Neuron (in vitro differentiated cells): Measurements from ENCODE around the gene PCMT1.

Experiments used
- H2AFZ ChIP-seq: one replicate; pipeline ENCODE4 v1.6.1; 2013; ENCODE audit warnings: low read depth, mild to moderate bottlenecking, inconsistent platforms, low read length, moderate library complexity
- H3K27me3 ChIP-seq: one replicate; pipeline ENCODE4 v1.6.1; 2013; ENCODE audit warnings: low read length; ENCODE audit not compliant: insufficient read depth
- H3K36me3 ChIP-seq: one replicate; pipeline ENCODE4 v1.6.1; 2013; ENCODE audit warnings: low read length; ENCODE audit not compliant: insufficient read depth
- H3K4me1 ChIP-seq: one replicate; pipeline ENCODE4 v1.6.1; 2013; ENCODE audit warnings: low read length; ENCODE audit not compliant: insufficient read depth
- H3K4me3 ChIP-seq: 2 replicates; pipeline ENCODE4 v1.5.1; 2013; ENCODE audit warnings: mild to moderate bottlenecking, low read length, moderate library complexity
- H3K9me3 ChIP-seq: one replicate; pipeline ENCODE4 v1.6.1; 2013; ENCODE audit warnings: low read length

Gene PCMT1

DNA sequence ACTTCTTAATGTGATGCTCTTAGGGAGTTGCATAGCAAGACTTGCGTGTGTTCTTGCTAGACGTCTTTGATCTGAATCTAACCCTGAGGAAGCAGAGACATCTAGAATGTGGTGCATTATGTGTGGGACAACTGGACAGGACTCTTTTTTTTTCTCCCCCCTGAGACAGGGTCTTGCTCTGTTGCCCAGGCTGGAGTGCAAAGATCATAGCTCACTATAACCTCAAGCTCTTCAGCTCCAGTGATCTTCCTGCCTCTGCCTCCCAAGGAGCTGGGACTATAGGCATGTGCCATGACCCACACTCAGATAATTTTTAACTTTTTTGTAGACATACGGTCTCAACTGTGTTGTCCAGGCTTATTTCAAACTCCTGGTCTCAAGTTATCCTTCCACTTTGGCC lies 34.0 kb downstream of the PCMT1 start:
- Histone ChIP-seq H3K9me3 (peaks cover 3% of the 10 kb centered on the region), H2AFZ (no peak overlapping the region), H3K36me3 (peaks cover 14% of the 10 kb centered on the region), H3K27me3 (no peaks in the 10 kb centered on the region), H3K4me3 (no peak overlapping the region), H3K4me1 (no peaks in the 10 kb centered on the region)

DNA sequence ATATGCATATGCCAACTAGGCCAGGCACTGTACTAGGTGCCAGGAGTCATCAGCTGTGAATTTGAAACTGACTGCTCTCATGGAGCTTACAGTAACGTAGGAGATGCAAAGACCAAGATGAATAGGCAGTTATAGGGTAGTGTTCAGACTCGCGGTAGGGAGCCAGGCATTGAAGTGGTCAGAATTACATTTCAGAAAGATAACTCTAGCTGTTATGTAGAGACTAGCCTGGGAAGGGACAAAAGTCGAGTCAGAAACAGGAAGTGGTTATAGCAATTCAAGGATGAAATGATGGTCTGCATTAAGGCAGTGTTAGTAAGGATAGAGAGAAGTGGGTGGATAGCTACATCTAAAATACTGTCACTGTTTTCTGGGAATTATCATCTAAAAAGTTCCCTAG lies 56.6 kb downstream of the PCMT1 start:
- Histone ChIP-seq H3K4me1 (no peaks in the 10 kb centered on the region), H3K36me3 (peaks cover 25% of the 10 kb centered on the region), H3K27me3 (no peaks in the 10 kb centered on the region), H3K4me3 (no peak overlapping the region), H2AFZ (no peak overlapping the region), H3K9me3 (no peaks in the 10 kb centered on the region)

DNA sequence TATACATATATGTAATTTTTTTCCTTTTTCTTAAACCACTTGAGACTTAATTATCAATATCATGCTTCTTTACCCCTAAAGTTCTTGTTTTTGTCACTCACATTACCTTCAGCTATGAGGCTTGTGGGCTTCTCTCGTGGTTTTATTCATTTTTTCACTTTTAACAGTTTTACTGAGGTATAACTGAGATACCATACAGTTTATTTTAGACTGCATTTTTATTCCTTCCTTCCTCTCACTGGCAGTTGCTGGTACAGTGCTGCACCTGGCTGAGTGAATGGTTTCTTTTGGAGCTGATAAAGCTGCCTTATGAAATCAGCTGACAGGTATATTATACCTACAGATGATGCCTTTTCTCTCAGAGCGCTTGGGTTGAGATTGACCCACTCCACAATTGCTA lies 60.3 kb downstream of the PCMT1 start:
- Histone ChIP-seq H2AFZ (no peak overlapping the region), H3K9me3 (no peaks in the 10 kb centered on the region), H3K4me1 (no peaks in the 10 kb centered on the region), H3K27me3 (no peaks in the 10 kb centered on the region), H3K4me3 (no peak overlapping the region), H3K36me3 (peaks cover 18% of the 10 kb centered on the region)

DNA sequence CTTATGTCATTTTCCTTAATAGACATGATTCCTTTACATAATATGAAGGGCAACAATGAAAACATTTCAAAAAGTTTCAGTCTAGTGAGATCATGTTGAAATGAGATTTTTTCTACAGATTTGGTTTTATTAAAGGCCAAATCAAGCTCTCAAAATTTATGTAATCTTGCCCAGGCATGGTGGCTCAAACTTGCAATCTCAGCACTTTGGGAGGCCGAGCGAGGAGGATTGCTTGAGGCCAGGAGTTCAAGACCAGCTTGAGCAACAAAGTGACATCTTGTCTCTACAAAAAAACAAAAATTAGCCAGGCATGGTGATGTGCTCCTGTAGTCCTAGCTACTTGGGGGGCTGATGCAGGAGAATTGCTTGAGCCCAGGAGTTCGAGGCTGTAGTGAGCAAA lies 63.8 kb downstream of the PCMT1 start:
- Histone ChIP-seq H3K4me3 (no peak overlapping the region), H3K4me1 (no peaks in the 10 kb centered on the region), H3K27me3 (no peaks in the 10 kb centered on the region), H2AFZ (no peak overlapping the region), H3K36me3 (peaks cover 13% of the 10 kb centered on the region), H3K9me3 (no peaks in the 10 kb centered on the region)

DNA sequence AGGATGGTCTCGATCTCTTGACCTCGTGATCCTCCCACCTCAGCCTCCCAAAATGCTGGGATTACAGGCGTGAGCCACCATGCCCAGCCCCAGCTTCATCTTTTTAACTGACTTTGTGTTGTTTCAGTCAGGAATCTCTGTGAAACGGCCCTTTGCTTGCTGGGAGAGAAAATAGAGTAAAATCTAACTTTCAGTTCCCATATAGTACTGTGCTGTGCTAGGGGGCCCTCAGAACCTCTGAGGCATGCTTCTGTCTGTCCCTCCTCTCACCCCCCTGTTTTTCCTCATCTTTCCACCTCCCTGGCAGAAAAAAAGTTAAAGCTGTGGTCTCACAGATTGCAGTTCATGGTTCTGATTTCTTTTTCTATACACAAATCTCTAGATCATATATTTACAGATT lies 66.2 kb downstream of the PCMT1 start:
- Histone ChIP-seq H3K4me3 (no peak overlapping the region), H3K9me3 (no peaks in the 10 kb centered on the region), H3K27me3 (no peaks in the 10 kb centered on the region), H2AFZ (no peak overlapping the region), H3K36me3 (peaks cover 12% of the 10 kb centered on the region), H3K4me1 (no peaks in the 10 kb centered on the region)

- H3K27me3 ChIP-seq = no peaks in the 10 kb centered on the region
- no peak overlapping the region for H3K4me3 ChIP-seq
- H3K36me3 ChIP-seq = peaks cover 25% of the 10 kb centered on the region
- H3K4me1 ChIP-seq = no peaks in the 10 kb centered on the region
- no peaks in the 10 kb centered on the region for H3K9me3 ChIP-seq
- no peak overlapping the region for H2AFZ ChIP-seq
Measured at GRCh38 chr6:149820506-149820905, 71.0 kb downstream of the PCMT1 start.

DNA sequence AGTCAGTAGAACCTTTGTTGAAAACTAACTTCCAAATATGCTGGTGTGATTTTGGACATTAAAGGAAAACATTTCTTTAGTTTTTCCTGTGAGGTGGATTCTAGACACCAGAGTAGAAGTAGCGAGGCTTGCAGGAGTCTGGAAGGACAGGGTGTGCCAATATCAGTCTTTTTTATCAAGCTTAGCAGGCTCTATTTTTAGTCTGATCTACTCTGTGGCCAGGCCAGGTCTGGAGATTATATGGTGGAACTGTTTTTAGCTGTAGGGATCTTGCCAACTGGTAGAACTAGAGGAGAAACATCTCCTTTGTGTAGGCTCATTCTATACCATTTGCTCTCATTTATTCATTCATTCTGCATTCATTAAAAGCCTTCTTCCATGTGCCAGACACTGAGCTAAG lies 72.0 kb downstream of the PCMT1 start:
- Histone ChIP-seq H3K4me1 (no peaks in the 10 kb centered on the region), H2AFZ (no peak overlapping the region), H3K27me3 (no peaks in the 10 kb centered on the region), H3K9me3 (no peaks in the 10 kb centered on the region), H3K4me3 (no peak overlapping the region), H3K36me3 (peaks cover 32% of the 10 kb centered on the region)

DNA sequence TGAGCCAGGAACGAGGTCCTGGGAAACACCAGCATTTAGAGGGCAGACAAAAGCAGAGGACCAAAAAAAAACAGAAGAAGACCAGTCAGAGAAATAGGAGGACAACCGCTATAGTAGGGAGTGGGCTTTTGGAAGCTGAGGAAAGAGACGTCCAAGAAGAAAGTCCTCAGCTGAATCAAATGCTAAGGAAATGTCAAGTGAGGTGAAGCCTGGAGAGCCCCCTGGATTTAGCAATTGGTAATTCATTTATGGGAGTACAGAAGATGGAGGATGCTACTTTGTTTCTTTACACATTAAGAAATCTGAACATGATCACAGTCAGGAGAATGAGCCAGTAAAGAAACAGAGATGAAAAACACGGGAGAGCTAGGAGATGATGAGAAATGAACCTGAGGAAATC lies 73.5 kb downstream of the PCMT1 start:
- Histone ChIP-seq H3K27me3 (no peaks in the 10 kb centered on the region), H3K9me3 (no peaks in the 10 kb centered on the region), H3K4me1 (no peaks in the 10 kb centered on the region), H3K4me3 (no peak overlapping the region), H3K36me3 (peaks cover 34% of the 10 kb centered on the region), H2AFZ (no peak overlapping the region)

DNA sequence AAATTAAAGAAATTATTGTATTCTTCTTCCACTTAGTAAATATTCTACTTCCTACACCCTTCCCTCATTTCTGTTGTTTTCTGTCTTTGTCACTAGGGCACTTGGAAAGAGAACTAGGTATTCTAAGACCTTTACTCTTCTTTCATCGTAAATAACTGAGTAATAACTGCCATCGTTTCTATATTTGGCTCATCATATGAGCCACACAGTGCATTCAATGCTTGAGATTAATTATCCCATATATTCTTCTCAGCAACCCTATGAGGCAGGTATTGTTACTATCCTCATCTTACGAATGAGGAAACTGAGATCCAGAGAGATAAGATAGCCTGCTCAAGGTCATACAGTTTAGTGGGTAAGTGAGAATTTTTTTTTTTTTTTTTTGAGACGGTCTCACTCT lies 75.8 kb downstream of the PCMT1 start:
- Histone ChIP-seq H3K9me3 (no peaks in the 10 kb centered on the region), H3K4me1 (no peaks in the 10 kb centered on the region), H3K36me3 (peaks cover 37% of the 10 kb centered on the region), H2AFZ (no peak overlapping the region), H3K4me3 (no peak overlapping the region), H3K27me3 (no peaks in the 10 kb centered on the region)

DNA sequence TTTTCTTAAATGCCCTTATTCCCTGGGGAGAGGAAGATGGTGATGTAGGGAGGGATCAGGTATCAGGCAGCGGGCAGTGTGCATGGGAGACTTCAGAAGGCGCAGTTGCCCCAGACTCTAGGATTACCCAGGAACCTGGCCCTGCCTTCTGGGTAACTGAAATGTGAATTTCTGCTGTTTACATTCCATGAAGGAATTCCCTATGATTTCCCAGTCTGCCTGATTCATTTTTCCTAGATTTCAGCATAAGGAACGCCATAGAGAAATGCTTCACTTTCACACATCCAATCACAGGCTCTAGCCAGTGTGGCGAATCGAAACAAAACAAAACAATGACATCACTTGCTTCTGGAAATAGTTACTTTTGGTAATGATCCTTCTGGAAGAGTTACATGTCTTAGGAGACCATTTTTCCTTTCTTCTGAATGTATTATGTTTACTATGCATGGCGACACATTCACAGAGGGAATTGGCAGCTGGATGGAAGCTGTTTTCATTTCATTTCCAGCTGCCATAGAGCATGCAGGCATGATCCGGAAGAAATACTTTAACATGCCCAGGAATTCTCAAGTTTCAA lies 81.3 kb downstream of the PCMT1 start:
- H3K4me3 ChIP-seq = no peak overlapping the region
- no peak overlapping the region for H2AFZ ChIP-seq
- H3K4me1 ChIP-seq = no peaks in the 10 kb centered on the region
- H3K27me3 ChIP-seq = no peaks in the 10 kb centered on the region
- peaks cover 19% of the 10 kb centered on the region for H3K36me3 ChIP-seq
- H3K9me3 ChIP-seq = peaks cover 1% of the 10 kb centered on the region

- H2AFZ ChIP-seq = no peak overlapping the region
- H3K27me3 ChIP-seq = no peaks in the 10 kb centered on the region
- no peak overlapping the region for H3K4me3 ChIP-seq
- H3K4me1 ChIP-seq = no peaks in the 10 kb centered on the region
- H3K36me3 ChIP-seq = peaks cover 19% of the 10 kb centered on the region
- peaks cover 1% of the 10 kb centered on the region for H3K9me3 ChIP-seq
Measured at GRCh38 chr6:149831308-149831820, 81.8 kb downstream of the PCMT1 start.

DNA sequence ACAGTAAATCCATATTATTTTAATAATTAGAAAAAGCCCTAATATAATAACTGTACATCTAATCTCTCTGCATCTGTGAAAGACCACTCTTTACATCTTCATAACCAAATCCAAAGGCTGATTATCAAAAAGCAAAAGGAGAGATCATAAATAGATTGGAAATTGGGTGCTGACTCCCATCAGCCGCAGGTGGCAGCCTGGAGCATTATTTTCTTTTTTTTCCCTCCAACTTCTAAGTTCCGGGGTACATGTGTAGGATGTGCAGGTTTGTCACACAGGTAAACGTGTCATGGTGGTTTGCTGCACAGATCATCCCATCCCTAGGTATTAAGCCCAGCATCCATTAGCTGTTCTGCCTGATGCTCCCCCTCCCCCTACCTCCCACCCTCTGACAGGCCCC lies 84.1 kb downstream of the PCMT1 start:
- H3K4me1 ChIP-seq = no peaks in the 10 kb centered on the region
- no peak overlapping the region for H2AFZ ChIP-seq
- no peaks in the 10 kb centered on the region for H3K27me3 ChIP-seq
- peaks cover 1% of the 10 kb centered on the region for H3K9me3 ChIP-seq
- H3K36me3 ChIP-seq = peaks cover 22% of the 10 kb centered on the region
- H3K4me3 ChIP-seq = no peak overlapping the region

DNA sequence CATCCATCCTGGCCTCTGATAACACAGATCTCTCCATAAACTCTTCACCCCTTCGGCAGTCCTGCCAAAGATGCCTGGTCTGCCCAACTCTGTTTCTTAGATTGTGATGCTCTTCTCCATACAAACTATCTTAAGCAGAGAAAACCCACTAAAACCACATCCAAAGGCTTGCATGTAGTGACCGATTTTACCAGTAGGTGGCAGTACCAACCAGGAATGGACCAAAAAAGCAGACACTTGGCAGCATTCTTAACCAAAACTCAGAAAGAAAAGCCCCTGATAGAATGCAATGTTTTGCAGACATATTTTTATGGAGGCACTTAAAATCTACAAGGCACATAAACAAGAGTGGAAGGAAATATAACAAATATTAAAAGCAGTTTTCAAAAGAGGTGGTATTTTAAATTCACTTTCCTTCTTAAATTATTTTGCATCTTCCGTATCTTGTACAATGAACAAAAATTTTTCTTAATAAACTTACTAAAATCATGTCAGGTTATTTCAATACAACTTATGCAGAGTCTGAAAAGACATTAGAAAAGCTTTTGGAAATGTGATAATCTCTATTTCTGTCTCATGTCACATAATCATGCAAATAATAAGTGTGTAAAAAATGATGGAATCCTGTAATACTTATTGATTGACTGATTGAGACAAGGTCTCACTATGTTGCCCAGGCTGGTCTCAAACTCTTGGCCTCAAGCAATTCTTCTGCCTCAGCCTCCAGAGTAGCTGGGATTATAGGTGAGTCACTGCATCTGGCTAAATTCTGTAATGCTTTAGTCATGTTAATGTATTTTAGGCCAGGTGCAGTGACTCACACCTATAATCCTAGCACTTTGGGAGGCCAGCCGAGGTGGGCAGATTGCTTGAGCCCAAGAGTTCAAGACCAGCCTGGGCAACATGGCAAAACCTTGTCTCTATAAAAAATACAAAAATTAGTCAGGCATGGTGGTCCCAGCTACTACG lies 85.3 kb downstream of the PCMT1 start:
- Histone ChIP-seq H3K36me3 (peaks cover 20% of the 10 kb centered on the region), H3K9me3 (peaks cover 1% of the 10 kb centered on the region), H2AFZ (no peak overlapping the region), H3K27me3 (no peaks in the 10 kb centered on the region), H3K4me3 (no peak overlapping the region), H3K4me1 (no peaks in the 10 kb centered on the region)
